OCI-LY7 (cell line): ENCODE measurements around the gene YWHAB. TPM values are rescaled to one million over a fixed set of nuclear protein-coding genes. Genes with fewer than 3 reads are reported as not detected.

Experiments
- BruUV-seq: library from RNA; stranded (reverse); fragments of 400-500 nt; replicated peaks from 2 replicates; lab custom pipeline; 2021; lab: Mats Ljungman, UMichigan
- CTCF ChIA-PET: fragments of 300-600 bp; sonication (Branson Sonifier 250); formaldehyde crosslinking; loops from one replicate; lab custom pipeline; 2022; ENCODE audit warnings: antibody characterized with exemption; ENCODE audit not compliant: unreplicated experiment; lab: Charles Lee
- POLR2A ChIA-PET: fragments of 300-600 bp; sonication (Branson Sonifier 250); formaldehyde crosslinking; loops from one replicate; lab custom pipeline; 2022; ENCODE audit warnings: antibody characterized with exemption; lab: Charles Lee
- DNase-seq: peaks from one replicate; pipeline ENCODE4 v3.0.0-alpha.2; 2015; ENCODE audit warnings: low spot score
- H2AFZ ChIP-seq: fragments of 200-600 bp; sonication (generic), shearing (Covaris generic); 2 replicates; pipeline ENCODE4 v1.6.1; 2014; ENCODE audit warnings: mild to moderate bottlenecking, antibody characterized with exemption, low read length, moderate library complexity
- H3K27ac ChIP-seq: fragments of 200-600 bp; sonication (generic); 2 replicates; pipeline ENCODE4 v1.5.1; 2014; ENCODE audit warnings: mixed run types, low read depth, mild to moderate bottlenecking, moderate library complexity, low read length, inconsistent platforms; ENCODE audit not compliant: poor library complexity, severe bottlenecking
- H3K36me3 ChIP-seq: fragments of 200-600 bp; sonication (generic); 2 replicates; pipeline ENCODE4 v1.6.1; 2014; ENCODE audit warnings: mild to moderate bottlenecking, antibody characterized with exemption, low read length, moderate library complexity, mixed read lengths; ENCODE audit not compliant: insufficient read depth
- H3K4me1 ChIP-seq: fragments of 200-600 bp; sonication (generic); 2 replicates; pipeline ENCODE4 v1.5.1; 2014; ENCODE audit warnings: mild to moderate bottlenecking, low read length; ENCODE audit not compliant: insufficient read depth, poor library complexity, severe bottlenecking
- H3K4me2 ChIP-seq: fragments of 200-600 bp; sonication (generic); 2 replicates; pipeline ENCODE4 v1.6.1; 2014; ENCODE audit warnings: mild to moderate bottlenecking, low read length
- H3K4me3 ChIP-seq: fragments of 200-600 bp; sonication (generic); 2 replicates; pipeline ENCODE4 v1.5.1; 2014; ENCODE audit warnings: mild to moderate bottlenecking, low read depth, low read length; ENCODE audit not compliant: poor library complexity, severe bottlenecking
- H3K79me2 ChIP-seq: fragments of 200-600 bp; sonication (generic); 2 replicates; pipeline ENCODE4 v1.6.1; 2016; ENCODE audit warnings: low read depth, mild to moderate bottlenecking, low read length, moderate library complexity, mixed read lengths; ENCODE audit not compliant: insufficient read depth
- H3K9me2 ChIP-seq: fragments of 200-600 bp; sonication (generic); 2 replicates; pipeline ENCODE4 v1.6.1; 2016; ENCODE audit warnings: mild to moderate bottlenecking, low read length, mixed read lengths; ENCODE audit not compliant: insufficient read depth
- H3K9me3 ChIP-seq: fragments of 200-600 bp; sonication (generic); 2 replicates; pipeline ENCODE4 v1.6.1; 2014; ENCODE audit warnings: mild to moderate bottlenecking, mixed run types, low read length, mixed read lengths
- H4K20me1 ChIP-seq: fragments of 200-600 bp; sonication (generic); 2 replicates; pipeline ENCODE4 v1.6.1; 2014; ENCODE audit warnings: mild to moderate bottlenecking, antibody characterized with exemption, low read length, moderate library complexity, mixed read lengths; ENCODE audit not compliant: insufficient read depth
- EZH2phosphoT487 ChIP-seq: fragments of 200-600 bp; sonication (generic); IDR thresholded peaks from 2 replicates; pipeline ENCODE4 v1.6.1; 2018; ENCODE audit warnings: low read depth, borderline replicate concordance, mild to moderate bottlenecking, mixed run types, antibody characterized with exemption, low read length, moderate library complexity, mixed read lengths
- intact Hi-C: fragments of 100-400 bp; cut with micrococcal nuclease; formaldehyde crosslinking; loops from one replicate; pipeline ENCODE4 v1.10.0; 2022; ENCODE audit not compliant: unreplicated experiment
- total RNA-seq, 2 experiments: library from RNA; depleted of rRNA in 1 of 2; stranded (reverse); fragments of >200 nt in 1 of 2; shearing (Covaris generic) in 1 of 2; gene quantifications; 2 replicates each; pipeline ENCODE4 v1.2.3, GENCODE V29; 2014 to 2022
- TF ChIP-seq, protein P1 (sequence below): fragments of 200-600 bp; sonication (generic); conservative IDR thresholded peaks from 2 replicates; pipeline ENCODE4 v1.5.1; 2014; ENCODE audit warnings: mild to moderate bottlenecking, antibody characterized with exemption, low read length, moderate library complexity, mixed read lengths

YWHAB gene
- total RNA-seq, 2 experiments from 2014 or later = 72.8 to 245 TPM

DNA sequence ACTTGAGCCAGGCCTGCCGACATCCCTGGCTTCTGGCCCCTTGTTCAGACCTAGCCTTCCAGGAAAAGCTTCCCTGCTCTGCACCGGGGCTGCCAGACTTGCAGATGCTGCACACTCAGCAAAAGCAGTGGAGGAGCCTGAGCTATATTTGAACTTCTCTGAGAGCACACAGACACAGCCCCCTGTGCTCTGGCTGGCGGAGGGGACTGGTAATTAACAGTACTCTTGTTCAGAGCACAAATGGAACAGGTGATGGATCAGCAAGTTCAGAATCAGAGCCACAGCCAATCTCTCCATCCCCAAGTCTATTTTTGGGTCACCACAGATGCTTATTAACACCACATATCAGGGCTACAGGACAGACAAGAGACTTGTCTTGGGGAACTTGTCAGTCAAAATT is 47.6 kb upstream of the YWHAB start:
- no peaks in the 10 kb centered on the region for H3K9me2 ChIP-seq
- POLR2A ChIA-PET = no interaction called here
- DNase-seq = no peak
- no peak overlapping the region for H3K27ac ChIP-seq
- BruUV-seq = no TSS peak
- H3K4me1 ChIP-seq = no peaks in the 10 kb centered on the region
- H3K79me2 ChIP-seq = no peaks in the 10 kb centered on the region
- no peaks in the 10 kb centered on the region for H3K36me3 ChIP-seq
- H3K4me2 ChIP-seq = no peak overlapping the region
- no peak for TF ChIP-seq EZH2phosphoT487
- TF ChIP-seq, protein P1, sequence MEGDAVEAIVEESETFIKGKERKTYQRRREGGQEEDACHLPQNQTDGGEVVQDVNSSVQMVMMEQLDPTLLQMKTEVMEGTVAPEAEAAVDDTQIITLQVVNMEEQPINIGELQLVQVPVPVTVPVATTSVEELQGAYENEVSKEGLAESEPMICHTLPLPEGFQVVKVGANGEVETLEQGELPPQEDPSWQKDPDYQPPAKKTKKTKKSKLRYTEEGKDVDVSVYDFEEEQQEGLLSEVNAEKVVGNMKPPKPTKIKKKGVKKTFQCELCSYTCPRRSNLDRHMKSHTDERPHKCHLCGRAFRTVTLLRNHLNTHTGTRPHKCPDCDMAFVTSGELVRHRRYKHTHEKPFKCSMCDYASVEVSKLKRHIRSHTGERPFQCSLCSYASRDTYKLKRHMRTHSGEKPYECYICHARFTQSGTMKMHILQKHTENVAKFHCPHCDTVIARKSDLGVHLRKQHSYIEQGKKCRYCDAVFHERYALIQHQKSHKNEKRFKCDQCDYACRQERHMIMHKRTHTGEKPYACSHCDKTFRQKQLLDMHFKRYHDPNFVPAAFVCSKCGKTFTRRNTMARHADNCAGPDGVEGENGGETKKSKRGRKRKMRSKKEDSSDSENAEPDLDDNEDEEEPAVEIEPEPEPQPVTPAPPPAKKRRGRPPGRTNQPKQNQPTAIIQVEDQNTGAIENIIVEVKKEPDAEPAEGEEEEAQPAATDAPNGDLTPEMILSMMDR = no peak
- intact Hi-C loops = no loop called here
- CTCF ChIA-PET = no interaction called here
- H3K4me3 ChIP-seq = no peak overlapping the region
- H3K9me3 ChIP-seq = no peaks in the 10 kb centered on the region
- no peak overlapping the region for H2AFZ ChIP-seq
- H4K20me1 ChIP-seq = no peaks in the 10 kb centered on the region

GRCh38 chr20:44838521-44838920 is 47.0 kb upstream of the YWHAB start:
- H3K4me3 ChIP-seq = no peak overlapping the region
- ChIA-PET CTCF (no interaction called here), POLR2A (no interaction called here)
- no peak overlapping the region for H3K4me2 ChIP-seq
- no peak for DNase-seq
- no peak for TF ChIP-seq EZH2phosphoT487
- TF ChIP-seq, protein P1 = no peak
- H3K4me1 ChIP-seq = no peaks in the 10 kb centered on the region
- no peaks in the 10 kb centered on the region for H3K79me2 ChIP-seq
- no peaks in the 10 kb centered on the region for H3K9me2 ChIP-seq
- no peaks in the 10 kb centered on the region for H3K36me3 ChIP-seq
- H2AFZ ChIP-seq = no peak overlapping the region
- no peaks in the 10 kb centered on the region for H4K20me1 ChIP-seq
- intact Hi-C loops = no loop called here
- no peak overlapping the region for H3K27ac ChIP-seq
- BruUV-seq = no TSS peak
- H3K9me3 ChIP-seq = no peaks in the 10 kb centered on the region

DNA sequence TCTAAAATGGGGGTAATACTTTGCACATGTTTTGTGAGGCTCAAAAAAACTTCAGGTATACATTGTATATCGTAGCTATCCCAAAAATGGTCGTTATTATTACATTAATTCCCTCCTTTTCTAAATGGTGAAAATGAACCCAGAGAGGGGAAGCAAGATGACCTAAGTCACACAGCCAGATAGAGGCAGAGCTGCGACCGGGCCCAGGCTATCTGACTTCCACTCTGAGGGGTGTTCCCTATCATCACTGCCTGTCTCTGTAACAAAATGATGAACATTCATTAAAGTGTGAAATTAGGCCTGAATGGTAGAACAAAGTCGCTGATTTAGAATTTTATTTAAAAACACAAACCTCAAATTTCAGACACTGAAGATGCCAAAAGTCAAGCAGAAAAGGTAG is 46.0 kb upstream of the YWHAB start:
- no peak for TF ChIP-seq EZH2phosphoT487
- TF ChIP-seq, protein P1 = no peak
- Histone ChIP-seq H3K4me1 (no peaks in the 10 kb centered on the region), H3K4me3 (no peak overlapping the region), H3K36me3 (no peaks in the 10 kb centered on the region), H3K4me2 (no peak overlapping the region), H3K27ac (no peak overlapping the region), H2AFZ (no peak overlapping the region), H3K9me3 (no peaks in the 10 kb centered on the region), H3K79me2 (no peaks in the 10 kb centered on the region), H3K9me2 (no peaks in the 10 kb centered on the region), H4K20me1 (no peaks in the 10 kb centered on the region)
- intact Hi-C loops = no loop called here
- no peak for DNase-seq
- ChIA-PET POLR2A (interaction anchor here (0.6 kb wide), 1 partner anchor 168 kb away, joined by 3 read pairs; no protein-coding TSS in a partner anchor), CTCF (no interaction called here)
- BruUV-seq = no TSS peak
